ENCODE measurements around the gene FBXO15.

Gene FBXO15

GRCh38 chr18:74123200-74123599 lies 24.4 kb downstream of the FBXO15 start:
- H3K4me3 ChIP-seq (ENCODE audit: low read length), result no peak overlapping the region
- no peak for DNase-seq (ENCODE audit: low read depth)
- TF ChIP-seq CTCF (IDR thresholded peaks at IDR 0.05; ENCODE audit: insufficient read depth, low read depth, low read length, missing control alignments), result no peak

GRCh38 chr18:74116633-74117554 lies 30.7 kb downstream of the FBXO15 start:
- peak; percentile 76 for TF ChIP-seq CTCF (IDR thresholded peaks at IDR 0.05; ENCODE audit: insufficient read depth, low read depth, low read length, missing control alignments)
- peak; percentile 46 for DNase-seq (ENCODE audit: low read depth)
- no peak overlapping the region for H3K4me3 ChIP-seq (ENCODE audit: low read length)

GRCh38 chr18:74115046-74115445 lies 32.6 kb downstream of the FBXO15 start:
- no peak overlapping the region for H3K4me3 ChIP-seq (ENCODE audit: low read length)
- DNase-seq (ENCODE audit: low read depth), result peak; percentile 19
- no peak for TF ChIP-seq CTCF (IDR thresholded peaks at IDR 0.05; ENCODE audit: insufficient read depth, low read depth, low read length, missing control alignments)

GRCh38 chr18:74114116-74114515 lies 33.5 kb downstream of the FBXO15 start:
- no peak for TF ChIP-seq CTCF (IDR thresholded peaks at IDR 0.05; ENCODE audit: insufficient read depth, low read depth, low read length, missing control alignments)
- no peak overlapping the region for H3K4me3 ChIP-seq (ENCODE audit: low read length)
- DNase-seq (ENCODE audit: low read depth), result no peak

GRCh38 chr18:74113711-74114110 lies 33.9 kb downstream of the FBXO15 start:
- H3K4me3 ChIP-seq (ENCODE audit: low read length), result no peak overlapping the region
- no peak for DNase-seq (ENCODE audit: low read depth)
- TF ChIP-seq CTCF (IDR thresholded peaks at IDR 0.05; ENCODE audit: insufficient read depth, low read depth, low read length, missing control alignments), result no peak

- DNase-seq (ENCODE audit: low read depth), result no peak
- no peak for TF ChIP-seq CTCF (IDR thresholded peaks at IDR 0.05; ENCODE audit: insufficient read depth, low read depth, low read length, missing control alignments)
- no peak overlapping the region for H3K4me3 ChIP-seq (ENCODE audit: low read length)
These were observed 36.7 kb downstream of the FBXO15 start for GRCh38 chr18:74110976-74111375.

- no peak for TF ChIP-seq CTCF (IDR thresholded peaks at IDR 0.05; ENCODE audit: insufficient read depth, low read depth, low read length, missing control alignments)
- no peak for DNase-seq (ENCODE audit: low read depth)
- H3K4me3 ChIP-seq (ENCODE audit: low read length), result no peak overlapping the region
These were observed 37.5 kb downstream of the FBXO15 start for GRCh38 chr18:74110149-74110548.

Measured in epithelial cell of esophagus (primary cell).